D721Med (cell line): ENCODE measurements around the gene DEFB131B.
"Not testable (repeated sequence)": the region's sequence is repeated elsewhere in the genome, so short reads cannot be mapped to it uniquely, and the experiment has no call there.

Experiments
- DNase-seq: peaks from one replicate; pipeline ENCODE4 v3.0.0; 2011; ENCODE audit warnings: low spot score; ENCODE audit not compliant: insufficient read length
- FAIRE-seq: peaks from 2 replicates; lab custom pipeline; 2011; peaks lifted over from hg19 to GRCh38; lab: Jason Lieb, UNC
- TF ChIP-seq, protein P1 (sequence below): IDR thresholded peaks from 2 replicates; pipeline ENCODE4 v1.5.1; 2012; ENCODE audit warnings: mild to moderate bottlenecking, control low read depth; ENCODE audit not compliant: insufficient read depth; ENCODE audit errors: missing control alignments

Gene DEFB131B

DNA sequence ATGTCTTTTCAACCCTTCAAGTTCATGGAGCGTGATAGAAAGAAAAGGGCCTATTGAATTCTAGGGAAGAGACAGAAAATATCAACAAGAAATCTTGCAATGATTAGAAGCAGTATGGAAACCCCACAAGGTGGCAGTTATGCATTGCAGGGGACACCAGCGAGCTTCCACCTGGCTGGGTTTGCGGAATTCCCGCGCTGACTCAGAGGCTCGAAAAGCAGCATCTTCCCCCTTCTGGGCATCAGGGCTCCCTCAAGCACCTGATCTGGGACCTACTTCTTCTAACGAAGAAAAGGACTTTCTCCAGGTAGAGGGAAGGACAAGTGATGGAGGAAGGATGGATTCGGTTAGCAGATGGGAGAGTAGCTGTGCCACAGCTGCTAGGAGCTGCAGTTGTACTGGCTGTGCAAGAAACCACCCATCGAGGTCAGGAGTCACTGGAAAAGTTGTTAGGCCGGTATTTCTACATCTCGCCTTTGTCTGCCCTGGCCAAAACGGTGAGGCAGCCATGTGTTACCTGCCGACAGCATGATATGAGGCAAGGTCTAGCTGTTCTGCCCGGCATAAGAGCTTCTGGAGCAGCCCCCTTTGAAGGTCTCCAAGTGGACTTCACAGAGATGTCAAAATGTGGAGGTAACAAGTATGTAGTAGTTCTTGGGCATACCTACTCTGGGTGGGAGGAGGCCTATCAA is 11.1 kb downstream of the DEFB131B start:
- not testable (repeated sequence) for DNase-seq, FAIRE-seq

DNA sequence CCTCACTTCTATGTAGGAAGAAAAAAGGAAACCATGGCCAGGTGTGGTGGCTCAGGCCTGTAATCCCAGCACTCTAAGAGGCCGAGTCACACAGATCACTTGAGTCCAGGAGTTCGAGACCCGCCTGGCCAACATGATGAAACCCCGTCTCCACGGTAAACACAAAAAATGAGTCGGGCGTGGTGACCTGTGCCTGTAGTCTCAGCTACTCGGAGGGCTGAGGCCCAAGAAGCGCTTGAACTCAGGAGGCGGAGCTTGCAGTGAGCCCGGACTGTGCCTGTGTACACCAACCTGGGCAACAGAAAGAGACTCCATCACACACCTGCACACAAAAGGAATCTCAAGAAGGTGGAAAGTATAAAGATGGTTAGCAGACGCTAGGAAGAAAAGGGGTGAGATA is 17.7 kb downstream of the DEFB131B start:
- TF ChIP-seq, protein P1, sequence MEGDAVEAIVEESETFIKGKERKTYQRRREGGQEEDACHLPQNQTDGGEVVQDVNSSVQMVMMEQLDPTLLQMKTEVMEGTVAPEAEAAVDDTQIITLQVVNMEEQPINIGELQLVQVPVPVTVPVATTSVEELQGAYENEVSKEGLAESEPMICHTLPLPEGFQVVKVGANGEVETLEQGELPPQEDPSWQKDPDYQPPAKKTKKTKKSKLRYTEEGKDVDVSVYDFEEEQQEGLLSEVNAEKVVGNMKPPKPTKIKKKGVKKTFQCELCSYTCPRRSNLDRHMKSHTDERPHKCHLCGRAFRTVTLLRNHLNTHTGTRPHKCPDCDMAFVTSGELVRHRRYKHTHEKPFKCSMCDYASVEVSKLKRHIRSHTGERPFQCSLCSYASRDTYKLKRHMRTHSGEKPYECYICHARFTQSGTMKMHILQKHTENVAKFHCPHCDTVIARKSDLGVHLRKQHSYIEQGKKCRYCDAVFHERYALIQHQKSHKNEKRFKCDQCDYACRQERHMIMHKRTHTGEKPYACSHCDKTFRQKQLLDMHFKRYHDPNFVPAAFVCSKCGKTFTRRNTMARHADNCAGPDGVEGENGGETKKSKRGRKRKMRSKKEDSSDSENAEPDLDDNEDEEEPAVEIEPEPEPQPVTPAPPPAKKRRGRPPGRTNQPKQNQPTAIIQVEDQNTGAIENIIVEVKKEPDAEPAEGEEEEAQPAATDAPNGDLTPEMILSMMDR, result no peak
- no peak for FAIRE-seq
- DNase-seq, result no peak

DNA sequence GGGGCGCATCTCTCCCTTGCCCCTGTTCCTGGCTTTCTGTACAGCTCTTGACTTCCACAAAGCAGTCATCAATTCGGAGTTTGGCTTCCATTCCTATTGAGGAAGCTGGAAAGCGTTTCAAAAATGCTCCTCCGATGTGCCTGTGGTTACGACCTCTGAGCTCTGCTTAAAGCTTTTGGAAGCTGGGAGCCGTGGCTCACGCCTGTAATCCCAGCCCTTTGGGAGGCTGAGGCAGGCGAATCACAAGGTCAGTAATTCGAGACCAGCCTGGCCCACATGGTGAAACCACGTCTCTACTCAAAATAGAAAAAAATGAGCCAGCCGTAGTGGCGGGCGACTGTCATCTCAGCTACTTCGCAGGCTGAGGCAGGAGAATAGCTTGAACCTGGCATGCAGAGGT is 22.9 kb downstream of the DEFB131B start:
- not testable (repeated sequence) for FAIRE-seq, DNase-seq

DNA sequence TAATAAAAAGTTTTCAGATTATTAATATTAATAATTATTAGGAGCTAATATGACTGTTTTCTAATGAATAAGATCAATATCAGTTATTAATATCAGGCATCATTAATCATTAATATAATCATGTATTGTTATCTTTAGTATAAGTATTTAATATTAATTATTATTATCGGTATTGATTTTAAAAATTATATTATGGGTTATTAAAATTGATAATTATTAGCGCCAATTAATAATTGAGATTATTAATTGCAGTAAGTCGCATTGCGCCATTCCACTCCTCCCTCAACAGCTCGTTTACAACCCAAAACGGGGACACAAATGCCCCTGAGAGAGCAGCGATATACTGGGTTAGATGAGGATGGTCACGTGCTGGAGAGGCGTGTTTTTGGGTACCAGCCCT is 30.0 kb downstream of the DEFB131B start:
- FAIRE-seq (no peak), DNase-seq (no peak)
- TF ChIP-seq, protein P1, result no peak

DNA sequence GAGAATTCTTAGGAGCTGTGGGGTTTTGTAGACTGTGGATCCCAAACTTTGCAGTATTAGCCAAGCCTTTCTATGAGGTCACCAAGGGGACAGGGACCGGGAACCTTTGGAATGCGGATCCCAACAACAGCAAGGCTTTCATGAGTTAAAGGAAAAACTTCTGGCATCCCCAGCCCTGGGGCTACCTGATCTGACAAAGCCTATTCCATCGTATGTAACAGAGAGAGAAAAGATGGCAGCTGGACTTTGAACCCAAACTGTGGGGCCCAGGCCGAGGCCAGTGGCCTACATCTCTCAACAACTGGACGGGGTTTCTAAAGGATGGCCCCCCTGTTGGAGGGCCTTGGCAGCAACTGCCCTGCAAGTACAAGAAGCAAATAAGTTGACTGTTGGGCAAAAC is 32.5 kb downstream of the DEFB131B start:
- not testable (repeated sequence) for DNase-seq, FAIRE-seq

DNA sequence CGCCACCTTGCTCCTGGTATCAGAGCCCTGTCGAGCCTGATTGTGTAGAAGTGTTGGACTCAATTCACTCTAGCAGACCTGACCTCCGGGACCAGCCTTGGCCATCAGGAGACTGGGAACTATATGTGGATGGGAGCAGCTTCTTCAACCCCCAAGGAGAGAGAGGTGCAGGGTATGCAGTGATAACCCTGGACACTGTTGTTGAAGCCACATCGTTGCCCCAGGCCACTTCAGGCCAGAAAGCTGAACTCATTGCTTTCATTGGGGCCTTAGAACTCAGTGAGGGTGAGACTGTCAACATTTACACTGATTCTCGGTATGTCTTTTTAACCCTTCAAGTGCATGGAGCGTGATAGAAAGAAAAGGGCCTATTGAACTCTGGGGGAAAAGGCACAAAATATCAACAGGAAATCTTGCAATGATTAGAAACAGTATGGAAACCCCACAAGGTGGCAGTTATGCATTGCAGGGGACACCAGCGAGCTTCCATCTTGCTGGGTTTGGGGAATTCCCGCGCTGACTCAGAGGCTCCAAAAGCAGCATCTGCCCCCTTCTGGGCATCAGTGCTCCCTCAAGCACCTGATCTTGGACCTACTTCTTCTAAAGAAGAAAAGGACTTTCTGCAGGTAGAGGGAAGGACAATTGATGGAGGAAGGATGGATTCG is 33.2 kb downstream of the DEFB131B start:
- not testable (repeated sequence) for DNase-seq, FAIRE-seq

DNA sequence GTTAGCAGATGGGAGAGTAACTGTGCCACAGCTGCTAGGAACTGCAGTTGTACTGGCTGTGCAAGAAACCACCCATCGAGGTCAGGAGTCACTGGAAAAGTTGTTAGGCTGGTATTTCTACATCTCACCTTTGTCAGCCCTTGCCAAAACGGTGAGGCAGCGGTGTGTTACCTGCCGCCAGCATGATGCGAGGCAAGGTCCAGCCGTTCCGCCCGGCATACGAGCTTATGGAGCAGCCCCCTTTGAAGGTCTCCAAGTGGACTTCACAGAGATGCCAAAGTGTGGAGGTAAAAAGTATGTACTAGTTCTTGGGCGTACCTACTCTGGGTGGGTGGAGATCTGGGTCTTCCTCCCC is 33.7 kb downstream of the DEFB131B start:
- not testable (repeated sequence) for FAIRE-seq, DNase-seq

DNA sequence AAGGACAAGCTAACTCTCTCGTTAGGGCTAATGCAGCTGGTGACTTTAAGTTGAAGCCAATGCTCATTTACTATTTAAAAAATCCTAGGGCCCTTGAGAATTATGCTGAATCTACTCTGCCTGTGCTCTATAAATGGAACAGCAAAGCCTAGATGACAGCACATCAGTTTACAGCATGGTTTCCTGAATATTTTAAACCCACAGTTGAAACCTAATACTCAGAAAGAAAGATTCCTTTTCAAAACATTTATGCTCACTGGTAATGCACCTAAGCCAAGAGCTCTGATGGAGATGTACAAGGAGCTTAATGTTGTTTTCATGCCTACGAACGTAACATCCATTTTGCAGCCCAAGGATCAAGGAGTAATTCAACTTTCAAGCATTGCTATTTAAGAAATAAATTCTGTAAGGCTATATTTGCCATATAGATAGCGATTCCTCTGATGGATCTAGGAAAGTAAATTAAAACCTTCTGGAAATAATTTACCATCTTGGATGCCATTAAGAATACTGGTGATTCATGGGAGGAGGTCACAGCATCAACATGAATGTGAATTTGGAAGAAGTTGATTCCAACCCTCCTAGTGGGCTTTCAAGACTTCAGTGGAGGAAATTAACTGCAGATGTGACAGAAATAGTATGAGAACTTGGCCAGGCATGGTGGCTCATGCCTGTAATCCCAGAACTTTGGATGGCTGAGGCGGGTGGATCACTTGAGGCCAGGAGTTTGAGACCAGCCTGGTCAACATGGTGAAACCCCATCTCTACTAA is 35.7 kb downstream of the DEFB131B start:
- no peak for FAIRE-seq
- TF ChIP-seq, protein P1, result no peak
- no peak for DNase-seq

DNA sequence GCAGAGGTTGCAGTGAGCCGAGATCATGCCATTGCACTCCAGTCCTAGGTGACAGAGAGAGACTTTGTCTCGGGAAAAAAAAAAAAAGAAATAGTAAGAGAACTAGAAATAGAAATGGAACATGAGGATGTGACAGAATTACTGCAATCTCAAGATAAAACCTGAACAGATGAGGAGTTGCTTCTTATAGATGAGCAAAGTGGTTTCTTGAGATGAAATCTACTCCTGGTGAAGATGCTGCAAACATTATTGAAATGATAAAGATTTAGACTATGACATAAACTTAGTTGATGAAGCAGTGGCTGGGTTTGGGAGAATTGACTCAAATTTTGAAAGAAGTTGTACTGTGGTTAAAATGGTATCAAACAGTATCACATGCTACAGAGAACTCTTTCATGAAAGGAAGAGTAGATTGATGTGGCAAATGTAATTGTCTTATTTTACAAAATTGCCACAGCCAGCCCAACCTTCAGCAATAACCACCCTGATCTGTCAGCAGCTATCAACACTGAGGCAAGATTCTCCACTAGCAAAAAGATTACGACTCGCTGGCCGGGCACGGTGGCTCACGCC is 36.5 kb downstream of the DEFB131B start:
- TF ChIP-seq, protein P1, result no peak
- no peak for FAIRE-seq

More for the DNA sequence above, 36.5 kb downstream of the DEFB131B start:
- DNase-seq, result no peak
